Left ventricle myocardium inferior (tissue), 1 donor: ENCODE results near the gene GPC6. TPM values are rescaled to one million over a fixed set of nuclear protein-coding genes. Genes with fewer than 3 reads are reported as not detected.

Experiments used
- DNase-seq: peaks from one replicate; pipeline ENCODE4 v3.0.0-alpha.2; 2020
- H3K27ac ChIP-seq: fragments of 200-600 bp; replicated peaks from 2 replicates; pipeline ENCODE4 v1.8.0; 2021
- H3K27me3 ChIP-seq: fragments of 200-600 bp; 2 replicates; pipeline ENCODE4 v1.8.0; 2021; ENCODE audit warnings: low read depth
- H3K36me3 ChIP-seq: fragments of 200-600 bp; 2 replicates; pipeline ENCODE4 v1.8.0; 2021
- H3K4me1 ChIP-seq: fragments of 200-600 bp; 2 replicates; pipeline ENCODE4 v1.8.0; 2021
- H3K4me3 ChIP-seq: fragments of 200-600 bp; 2 replicates; pipeline ENCODE4 v1.8.0; 2021; ENCODE audit warnings: mild to moderate bottlenecking, moderate library complexity
- H3K9me3 ChIP-seq: fragments of 200-600 bp; replicated peaks from 2 replicates; pipeline ENCODE4 v1.8.0; 2021
- CTCF ChIP-seq: fragments of 200-600 bp; IDR thresholded peaks from 2 replicates; pipeline ENCODE4 v1.8.0; 2021; ENCODE audit warnings: antibody characterized with exemption, mild to moderate bottlenecking, borderline replicate concordance
- intact Hi-C: fragments of 100-400 bp; cut with micrococcal nuclease; formaldehyde crosslinking; loops from one replicate; pipeline ENCODE4 v1.11.0; 2022
- total RNA-seq: library from RNA; stranded (reverse); fragmentation: NEBNext Ultra II Directional; extraction: Animal tissue kit (Norgen Biotek cat#: 25700); gene quantifications from one replicate; pipeline ENCODE4 v1.2.1, GENCODE V29; 2021
- donor health status: DM: no; HTN: yes; CAD: no; lungs with severe emphysema.

Gene GPC6
- total RNA-seq, 1 donor from 2014 or later = 1.8 TPM

- no peaks in the 10 kb centered on the region for H3K9me3 ChIP-seq
- no peaks in the 10 kb centered on the region for H3K4me1 ChIP-seq
- TF ChIP-seq CTCF = no peak
- intact Hi-C loops = no loop called here
- no peaks in the 10 kb centered on the region for H3K27me3 ChIP-seq
- no peak overlapping the region for H3K4me3 ChIP-seq
- no peak overlapping the region for H3K27ac ChIP-seq
- no peaks in the 10 kb centered on the region for H3K36me3 ChIP-seq
- no peak for DNase-seq
These were observed 887.6 kb downstream of the GPC6 start for GRCh38 chr13:94114166-94114565.

- intact Hi-C loops = no loop called here
- Histone ChIP-seq H3K27ac (no peak overlapping the region), H3K4me1 (no peaks in the 10 kb centered on the region), H3K4me3 (no peak overlapping the region), H3K36me3 (no peaks in the 10 kb centered on the region), H3K27me3 (no peaks in the 10 kb centered on the region), H3K9me3 (no peaks in the 10 kb centered on the region)
- TF ChIP-seq CTCF = no peak
- no peak for DNase-seq
These were observed 888.4 kb downstream of the GPC6 start for GRCh38 chr13:94115054-94115453.

GRCh38 chr13:94119360-94119936 lies 892.8 kb downstream of the GPC6 start:
- no peaks in the 10 kb centered on the region for H3K27me3 ChIP-seq
- no peaks in the 10 kb centered on the region for H3K9me3 ChIP-seq
- intact Hi-C loops = no loop called here
- H3K36me3 ChIP-seq = no peaks in the 10 kb centered on the region
- no peak overlapping the region for H3K27ac ChIP-seq
- DNase-seq = no peak
- no peaks in the 10 kb centered on the region for H3K4me1 ChIP-seq
- no peak for TF ChIP-seq CTCF
- peak overlapping the region; percentile 31 for H3K4me3 ChIP-seq

GRCh38 chr13:94120878-94121277 lies 894.3 kb downstream of the GPC6 start:
- Histone ChIP-seq H3K4me1 (no peaks in the 10 kb centered on the region), H3K27ac (no peak overlapping the region), H3K36me3 (no peaks in the 10 kb centered on the region), H3K9me3 (no peaks in the 10 kb centered on the region), H3K4me3 (no peak overlapping the region), H3K27me3 (no peaks in the 10 kb centered on the region)
- no peak for DNase-seq
- intact Hi-C loops = no loop called here
- no peak for TF ChIP-seq CTCF

GRCh38 chr13:94121686-94122085 lies 895.1 kb downstream of the GPC6 start:
- Histone ChIP-seq H3K4me1 (no peaks in the 10 kb centered on the region), H3K36me3 (no peaks in the 10 kb centered on the region), H3K27ac (no peak overlapping the region), H3K9me3 (no peaks in the 10 kb centered on the region), H3K27me3 (no peaks in the 10 kb centered on the region), H3K4me3 (no peak overlapping the region)
- DNase-seq = no peak
- intact Hi-C loops = no loop called here
- no peak for TF ChIP-seq CTCF
